K562 (cell line): Measurements from ENCODE around the gene SVIL.

Source experiments
- ARID1B ChIP-seq: fragments of 450-650 bp; IDR thresholded peaks from 2 replicates; pipeline ENCODE4 v1.6.1; 2016; ENCODE audit warnings: antibody characterized with exemption, mild to moderate bottlenecking, inconsistent platforms
- CBFB ChIP-seq: sonication (generic); formaldehyde crosslinking; IDR thresholded peaks from 2 replicates; pipeline ENCODE4 v1.4.0; 2020; ENCODE audit warnings: mild to moderate bottlenecking, missing genetic modification reagents
- CTCF ChIP-seq, 3 experiments: IDR thresholded peaks in 2 of 3; conservative IDR thresholded peaks in 1 of 3; 2 replicates each; pipeline ENCODE4 v1.5.1; 2011 to 2012; ENCODE audit warnings: low read length in 3 of 3, mild to moderate bottlenecking in 3 of 3, control low read depth in 2 of 3, improper control_type of control experiment in 1 of 3, inconsistent platforms in 1 of 3, low read depth in 1 of 3, mixed read lengths in 1 of 3, moderate library complexity in 1 of 3; ENCODE audit not compliant: insufficient read depth in 2 of 3
- ELF4 ChIP-seq: fragments of 450-650 bp; formaldehyde crosslinking; IDR thresholded peaks from 2 replicates; pipeline ENCODE4 v1.4.0; 2022; ENCODE audit warnings: missing genetic modification characterization
- FOXA1 ChIP-seq: fragments of 450-650 bp; IDR thresholded peaks from 2 replicates; pipeline ENCODE4 v1.6.1; 2016; ENCODE audit warnings: mild to moderate bottlenecking, borderline replicate concordance
- RBM22 ChIP-seq: fragments of 200-400 bp; formaldehyde crosslinking; IDR thresholded peaks from 2 replicates; pipeline ENCODE4 v1.6.1; 2018; ENCODE audit warnings: low read length, low read depth; ENCODE audit not compliant: poor library complexity, severe bottlenecking
- TAF1 ChIP-seq: IDR thresholded peaks from 2 replicates; pipeline ENCODE4 v1.6.1; 2011; ENCODE audit warnings: mild to moderate bottlenecking, low read length, moderate library complexity; ENCODE audit not compliant: insufficient read depth, control insufficient read depth, severe bottlenecking; ENCODE audit errors: extremely low read depth
- TAF9B ChIP-seq: fragments of 450-650 bp; IDR thresholded peaks from 2 replicates; pipeline ENCODE4 v1.6.1; 2018; ENCODE audit warnings: mild to moderate bottlenecking; ENCODE audit not compliant: partially characterized antibody
- ZNF165 ChIP-seq: fragments of 250-450 bp; sonication (Bioruptor Pico); IDR thresholded peaks from 2 replicates; pipeline ENCODE4 v1.4.0; 2020; ENCODE audit warnings: borderline replicate concordance
- ZNF398 ChIP-seq: fragments of 250-450 bp; sonication (Bioruptor Pico); IDR thresholded peaks from 2 replicates; pipeline ENCODE4 v1.8.0; 2021; ENCODE audit warnings: moderate library complexity, mild to moderate bottlenecking, inconsistent platforms
- ZNF445 ChIP-seq: fragments of 250-450 bp; sonication (Bioruptor Pico); IDR thresholded peaks from 2 replicates; pipeline ENCODE4 v1.4.0; 2020; ENCODE audit warnings: low read depth, mild to moderate bottlenecking, moderate library complexity
- TF ChIP-seq, protein P1 (sequence below): sonication (generic); formaldehyde crosslinking; IDR thresholded peaks from 2 replicates; pipeline ENCODE4 v1.8.1; 2023; ENCODE audit warnings: mild to moderate bottlenecking, missing genetic modification reagents
- TF ChIP-seq, protein P2 (sequence below): sonication (generic); formaldehyde crosslinking; IDR thresholded peaks from 2 replicates; pipeline ENCODE4 v1.8.1; 2022; ENCODE audit warnings: missing genetic modification reagents

DNA sequence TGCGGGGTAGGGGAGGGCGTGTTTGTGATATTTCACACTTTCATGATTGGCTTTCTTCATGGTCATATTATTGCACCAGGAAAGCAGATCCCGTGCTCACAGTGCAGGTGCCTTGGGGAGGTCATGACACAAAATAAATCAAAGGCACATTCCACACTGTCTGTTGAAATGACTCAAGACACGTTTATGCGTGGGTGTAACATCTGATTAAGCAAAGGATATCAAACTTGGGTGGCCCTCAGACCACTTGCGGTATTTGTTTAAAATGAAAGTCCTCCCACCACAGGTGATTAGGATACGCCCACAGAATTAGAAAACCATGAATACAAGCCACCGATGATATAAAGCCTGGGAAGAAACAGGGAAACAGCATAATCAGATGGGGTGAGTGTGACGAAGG, 51.1 kb downstream of the SVIL start:
- TF ChIP-seq ZNF165 (CRISPR knock-in tag): no peak
- TF ChIP-seq RBM22: no peak
- TF ChIP-seq CTCF (IDR thresholded peaks at IDR 0.05 in 2 of 3, conservative IDR thresholded peaks at IDR 0.05 in 1 of 3; ENCODE audit: insufficient read depth in 2 of 3, low read depth in 1 of 3, low read length in 3 of 3): no peak
- TF ChIP-seq, protein P1, sequence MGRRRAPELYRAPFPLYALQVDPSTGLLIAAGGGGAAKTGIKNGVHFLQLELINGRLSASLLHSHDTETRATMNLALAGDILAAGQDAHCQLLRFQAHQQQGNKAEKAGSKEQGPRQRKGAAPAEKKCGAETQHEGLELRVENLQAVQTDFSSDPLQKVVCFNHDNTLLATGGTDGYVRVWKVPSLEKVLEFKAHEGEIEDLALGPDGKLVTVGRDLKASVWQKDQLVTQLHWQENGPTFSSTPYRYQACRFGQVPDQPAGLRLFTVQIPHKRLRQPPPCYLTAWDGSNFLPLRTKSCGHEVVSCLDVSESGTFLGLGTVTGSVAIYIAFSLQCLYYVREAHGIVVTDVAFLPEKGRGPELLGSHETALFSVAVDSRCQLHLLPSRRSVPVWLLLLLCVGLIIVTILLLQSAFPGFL (CRISPR knock-in tag): no peak
- TF ChIP-seq ZNF398 (CRISPR knock-in tag): no peak
- TF ChIP-seq, protein P2, sequence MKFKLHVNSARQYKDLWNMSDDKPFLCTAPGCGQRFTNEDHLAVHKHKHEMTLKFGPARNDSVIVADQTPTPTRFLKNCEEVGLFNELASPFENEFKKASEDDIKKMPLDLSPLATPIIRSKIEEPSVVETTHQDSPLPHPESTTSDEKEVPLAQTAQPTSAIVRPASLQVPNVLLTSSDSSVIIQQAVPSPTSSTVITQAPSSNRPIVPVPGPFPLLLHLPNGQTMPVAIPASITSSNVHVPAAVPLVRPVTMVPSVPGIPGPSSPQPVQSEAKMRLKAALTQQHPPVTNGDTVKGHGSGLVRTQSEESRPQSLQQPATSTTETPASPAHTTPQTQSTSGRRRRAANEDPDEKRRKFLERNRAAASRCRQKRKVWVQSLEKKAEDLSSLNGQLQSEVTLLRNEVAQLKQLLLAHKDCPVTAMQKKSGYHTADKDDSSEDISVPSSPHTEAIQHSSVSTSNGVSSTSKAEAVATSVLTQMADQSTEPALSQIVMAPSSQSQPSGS: no peak
- no peak for TF ChIP-seq TAF1
- no peak for TF ChIP-seq TAF9B
- no peak for TF ChIP-seq ZNF445 (CRISPR knock-in tag)
- TF ChIP-seq ELF4 (CRISPR knock-in tag): no peak
- TF ChIP-seq CBFB (CRISPR knock-in tag): no peak
- TF ChIP-seq ARID1B: no peak
- TF ChIP-seq FOXA1: no peak
